CD14-positive monocyte (primary cell): Measurements from ENCODE around the gene IFNA14. TPM values are rescaled to one million over a fixed set of nuclear protein-coding genes. Genes with fewer than 3 reads are reported as not detected.
"Not testable (repeated sequence)": the region's sequence is repeated elsewhere in the genome, so short reads cannot be mapped to it uniquely, and the experiment has no call there.

Source experiments
- DNase-seq, 3 donors: peaks; one replicate each; pipeline ENCODE4 v3.0.0-alpha.2; 2011 to 2022
- H2AFZ ChIP-seq: 2 replicates; pipeline ENCODE4 v1.6.0; 2012; ENCODE audit warnings: mild to moderate bottlenecking, low read depth, low read length, inconsistent platforms; ENCODE audit not compliant: insufficient read depth, poor library complexity, severe bottlenecking
- H3K27ac ChIP-seq, 2 donors: 1 replicate in 1 of 2; 2 replicates in 1 of 2; pipeline ENCODE4 v1.5.1; 2012 to 2013; ENCODE audit warnings: low read length in 2 of 2, control low read depth in 1 of 2, inconsistent platforms in 1 of 2, low read depth in 1 of 2, mild to moderate bottlenecking in 1 of 2
- H3K27me3 ChIP-seq, 2 donors: one replicate each; pipeline versions ENCODE4 v1.6.0 to v1.6.1; 2011 to 2013; ENCODE audit warnings: low read length in 2 of 2; ENCODE audit not compliant: control insufficient read depth in 2 of 2, insufficient read depth in 2 of 2
- H3K36me3 ChIP-seq, 2 donors: replicated peaks in 1 of 2; 1 replicate in 1 of 2; 2 replicates in 1 of 2; pipeline versions ENCODE4 v1.5.1 to v1.6.1; 2012 to 2013; ENCODE audit warnings: low read length in 2 of 2, control low read depth in 1 of 2, inconsistent platforms in 1 of 2, mild to moderate bottlenecking in 1 of 2; ENCODE audit not compliant: insufficient read depth in 2 of 2, control insufficient read depth in 1 of 2
- H3K4me1 ChIP-seq, 2 donors: 1 replicate in 1 of 2; 2 replicates in 1 of 2; pipeline versions ENCODE4 v1.5.1 to v1.6.1; 2012 to 2013; ENCODE audit warnings: low read length in 2 of 2, control low read depth in 1 of 2, inconsistent platforms in 1 of 2, mild to moderate bottlenecking in 1 of 2, moderate library complexity in 1 of 2; ENCODE audit not compliant: insufficient read depth in 2 of 2, control insufficient read depth in 1 of 2
- H3K4me2 ChIP-seq: replicated peaks from 2 replicates; pipeline ENCODE3; 2012; ENCODE audit warnings: low read length, moderate library complexity, mild to moderate bottlenecking; ENCODE audit not compliant: poor library complexity, severe bottlenecking; ENCODE audit errors: extremely low read depth
- H3K4me3 ChIP-seq, 3 experiments: fragments of 200-600 bp in 1 of 3; sonication (generic) in 1 of 3; replicated peaks in 1 of 3; 1 replicate in 2 of 3; 2 replicates in 1 of 3; pipeline ENCODE4 v1.5.1; 2011 to 2013; ENCODE audit warnings: low read length in 3 of 3, mild to moderate bottlenecking in 3 of 3, control low read depth in 2 of 3, low read depth in 2 of 3, inconsistent platforms in 1 of 3, moderate library complexity in 1 of 3
- H3K79me2 ChIP-seq: 2 replicates; pipeline ENCODE4 v1.6.0; 2012; ENCODE audit warnings: mild to moderate bottlenecking, control low read depth, inconsistent platforms, low read length, moderate library complexity; ENCODE audit not compliant: insufficient read depth
- H3K9ac ChIP-seq: 2 replicates; pipeline ENCODE4 v1.6.0; 2017; ENCODE audit warnings: low read length, mild to moderate bottlenecking; ENCODE audit not compliant: insufficient read depth, poor library complexity, severe bottlenecking
- H3K9me3 ChIP-seq, 2 donors: replicated peaks in 1 of 2; 1 replicate in 1 of 2; 2 replicates in 1 of 2; pipeline versions ENCODE4 v1.5.1 to v1.6.1; 2012 to 2013; ENCODE audit warnings: low read length in 2 of 2, control low read depth in 1 of 2; ENCODE audit not compliant: control insufficient read depth in 1 of 2, insufficient read depth in 1 of 2
- H4K20me1 ChIP-seq: 2 replicates; pipeline ENCODE4 v1.6.0; 2012; ENCODE audit warnings: mild to moderate bottlenecking, low read length, control low read depth, moderate library complexity; ENCODE audit not compliant: insufficient read depth
- H3K27ac Mint-ChIP-seq, 7 donors: one replicate each; pipeline ENCODE4 v1.8.0; 2020; ENCODE audit warnings: mild to moderate bottlenecking in 7 of 7, mixed read lengths in 7 of 7, moderate library complexity in 6 of 7, inconsistent platforms in 2 of 7
- H3K27me3 Mint-ChIP-seq, 3 donors: one replicate each; pipeline ENCODE4 v1.8.0; 2021 to 2022; ENCODE audit warnings: low read depth in 3 of 3, mild to moderate bottlenecking in 3 of 3, mixed read lengths in 3 of 3, moderate library complexity in 3 of 3, inconsistent platforms in 1 of 3
- H3K36me3 Mint-ChIP-seq, 2 donors: one replicate each; pipeline ENCODE4 v1.8.0; 2020; ENCODE audit warnings: mixed read lengths in 2 of 2, inconsistent platforms in 1 of 2, mild to moderate bottlenecking in 1 of 2
- H3K4me1 Mint-ChIP-seq: one replicate; pipeline ENCODE4 v1.8.0; 2020; ENCODE audit warnings: mild to moderate bottlenecking, mixed read lengths
- H3K4me3 Mint-ChIP-seq, 2 donors: one replicate each; pipeline ENCODE4 v1.8.0; 2020; ENCODE audit warnings: mild to moderate bottlenecking in 2 of 2, mixed read lengths in 2 of 2, moderate library complexity in 1 of 2
- H3K9me3 Mint-ChIP-seq, 7 donors: one replicate each; pipeline ENCODE4 v1.8.0; 2020 to 2022; ENCODE audit warnings: mixed read lengths in 7 of 7, mild to moderate bottlenecking in 6 of 7, moderate library complexity in 6 of 7, inconsistent platforms in 2 of 7
- CTCF ChIP-seq: fragments of 200-600 bp; IDR thresholded peaks from one replicate; pipeline ENCODE4 v1.8.0; 2022; ENCODE audit warnings: antibody characterized with exemption, mild to moderate bottlenecking
- WGBS: methylation state at CpG from one replicate; pipeline ENCODE4 v1.1.5; 2013; ENCODE audit warnings: missing lambda C conversion rate; ENCODE audit not compliant: insufficient coverage; 5-methylcytosine and 5-hydroxymethylcytosine counted together
- intact Hi-C, 2 donors: fragments of 100-400 bp; cut with micrococcal nuclease; formaldehyde crosslinking; loops; one replicate each; pipeline versions ENCODE4 v1.15.0 to v1.15.1; 2023
- polyA plus RNA-seq, 3 donors: library from polyadenylated mRNA; depleted of rRNA in 1 of 3; unstranded in 2 of 3; stranded (reverse) in 1 of 3; fragments of 300-500 nt in 2 of 3; fragments of >200 nt in 1 of 3; fragmentation: Illumina TruSeq in 2 of 3; gene quantifications; 1 replicate in 2 of 3; 2 replicates in 1 of 3; pipeline ENCODE4 v1.2.3, GENCODE V29; 2012 to 2021

Gene IFNA14
- polyA plus RNA-seq, 3 donors: not detected

GRCh38 chr9:21194867-21195776 is 44.7 kb downstream of the IFNA14 start:
- H3K4me3 ChIP-seq, H3K27ac ChIP-seq, H4K20me1 ChIP-seq, H3K4me2 ChIP-seq, H2AFZ ChIP-seq, H3K4me1 ChIP-seq, H3K9me3 ChIP-seq, H3K36me3 ChIP-seq, intact Hi-C loops, H3K9me3 Mint-ChIP-seq, H3K79me2 ChIP-seq, H3K36me3 Mint-ChIP-seq, H3K27me3 Mint-ChIP-seq, H3K9ac ChIP-seq, H3K27me3 ChIP-seq: not testable (repeated sequence)
- H3K4me3 Mint-ChIP-seq: peak overlapping the region; percentile 9 to 72
- H3K27ac Mint-ChIP-seq: peak overlapping the region in 3 of 7 donors; percentile 36 to 62 (median 37)
- H3K4me1 Mint-ChIP-seq: peaks cover 20% of the 10 kb centered on the region
- DNase-seq: peak; percentile 21 to 58 (median 54)
- WGBS: no CpG with 5 or more reads among the region's 6 CpGs
- peak; percentile 63 for TF ChIP-seq CTCF

Other genes with a start within 250 kb of the IFNA14 start
- 10 to 100 TPM; 23.9 to 28.7 (median 27.5) TPM for gene HACD4, start 208.4 kb downstream of the IFNA14 start, polyA plus RNA-seq
- not detected for gene IFNB1, start 162.1 kb downstream of the IFNA14 start, polyA plus RNA-seq
- gene IFNW1, start 98.2 kb downstream of the IFNA14 start, polyA plus RNA-seq: not detected
- not detected for gene IFNA21, start 73.3 kb downstream of the IFNA14 start, polyA plus RNA-seq
- not detected for gene IFNA4, start 52.4 kb downstream of the IFNA14 start, polyA plus RNA-seq
- not detected for gene IFNA7, start 37.8 kb downstream of the IFNA14 start, polyA plus RNA-seq
- gene IFNA10, start 32.9 kb downstream of the IFNA14 start, polyA plus RNA-seq: not detected
- gene IFNA16, start 22.7 kb downstream of the IFNA14 start, polyA plus RNA-seq: not detected
- gene IFNA17, start 11.8 kb downstream of the IFNA14 start, polyA plus RNA-seq: not detected
- gene IFNA5, start 65.3 kb upstream of the IFNA14 start, polyA plus RNA-seq: not detected
- gene KLHL9, start 95.4 kb upstream of the IFNA14 start, polyA plus RNA-seq: 1 to 10 TPM; 2.8 to 9.0 (median 7.7) TPM
- gene IFNA6, start 110.9 kb upstream of the IFNA14 start, polyA plus RNA-seq: not detected
- not detected for gene IFNA13, start 128.1 kb upstream of the IFNA14 start, polyA plus RNA-seq
- not detected for gene IFNA2, start 145.4 kb upstream of the IFNA14 start, polyA plus RNA-seq
- gene IFNA8, start 169.1 kb upstream of the IFNA14 start, polyA plus RNA-seq: not detected
- not detected for gene IFNA1, start 200.4 kb upstream of the IFNA14 start, polyA plus RNA-seq
- not detected for gene IFNE, start 242.3 kb upstream of the IFNA14 start, polyA plus RNA-seq